Transverse colon (tissue), 4 donors: Measurements from ENCODE around the gene PTCD1. TPM values are rescaled to one million over a fixed set of nuclear protein-coding genes. Genes with fewer than 3 reads are reported as not detected.

Source experiments
- DNase-seq: peaks from one replicate; pipeline ENCODE4 v3.0.0-alpha.2; 2019
- H3K27ac ChIP-seq, 4 donors: fragments of 200-600 bp; sonication (generic); 2 replicates each; pipeline ENCODE4 v1.5.1; 2016 to 2018; ENCODE audit warnings: inconsistent platforms in 4 of 4
- H3K27me3 ChIP-seq: fragments of 200-600 bp; sonication (generic); 2 replicates; pipeline ENCODE4 v1.5.1; 2017; ENCODE audit warnings: inconsistent platforms
- H3K36me3 ChIP-seq, 4 donors: fragments of 200-600 bp; sonication (generic); 2 replicates each; pipeline ENCODE4 v1.5.1; 2017 to 2019; ENCODE audit warnings: inconsistent platforms in 4 of 4
- H3K4me1 ChIP-seq, 4 donors: fragments of 200-600 bp; sonication (generic); 2 replicates each; pipeline ENCODE4 v1.5.1; 2017 to 2020; ENCODE audit warnings: inconsistent platforms in 4 of 4
- H3K4me3 ChIP-seq, 4 donors: fragments of 200-600 bp; sonication (generic); 1 replicate in 1 of 4; 2 replicates in 3 of 4; pipeline versions ENCODE4 v1.5.1 to v1.6.1; 2017 to 2019; ENCODE audit warnings: inconsistent platforms in 4 of 4
- H3K9me3 ChIP-seq, 2 donors: fragments of 200-600 bp; sonication (generic); 2 replicates each; pipeline ENCODE4 v1.5.1; 2017 to 2019; ENCODE audit warnings: inconsistent platforms in 2 of 2
- CTCF ChIP-seq, 5 experiments: fragments of 200-600 bp in 3 of 5; fragments of 450-650 bp in 2 of 5; sonication (generic) in 3 of 5; IDR thresholded peaks; 1 replicate in 2 of 5; 2 replicates in 3 of 5; pipeline ENCODE4 v1.5.1; 2016 to 2017; ENCODE audit warnings: antibody characterized with exemption in 5 of 5, inconsistent platforms in 3 of 5, mild to moderate bottlenecking in 2 of 5, moderate library complexity in 1 of 5
- EP300 ChIP-seq: sonication (generic); formaldehyde crosslinking; IDR thresholded peaks from one replicate; pipeline ENCODE4 v1.6.1; 2017; ENCODE audit warnings: antibody characterized with exemption, low read depth
- POLR2A ChIP-seq: fragments of 450-650 bp; IDR thresholded peaks from one replicate; pipeline ENCODE4 v1.6.1; 2016; ENCODE audit warnings: antibody characterized with exemption, mild to moderate bottlenecking, moderate library complexity
- POLR2AphosphoS5 ChIP-seq, 3 donors: sonication (generic); formaldehyde crosslinking; IDR thresholded peaks; one replicate each; pipeline ENCODE4 v1.6.1; 2016; ENCODE audit warnings: antibody characterized with exemption in 3 of 3
- WGBS, 2 donors: methylation state at CpG; one replicate each; pipeline ENCODE4 v1.1.5; 2018; ENCODE audit warnings: low coverage in 1 of 2; 5-methylcytosine and 5-hydroxymethylcytosine counted together
- in situ Hi-C, 4 donors: fragments of 200-750 bp; cut with MboI; loops; one replicate each; pipeline versions ENCODE4 v1.15.0 to v1.15.1; 2017; ENCODE audit warnings: low sequenced_read_pairs in 3 of 4, low pct_ligation_motif_present in 1 of 4, low pct_unique_long_range_greater_than_20kb in 1 of 4
- intact Hi-C: fragments of 100-400 bp; cut with DNase I; formaldehyde crosslinking; loops from one replicate; pipeline ENCODE4 v1.15.1; 2023; ENCODE audit warnings: low total_unique reads
- total RNA-seq, 4 donors: library from RNA; depleted of rRNA; stranded (reverse); fragments of >200 nt; gene quantifications; one replicate each; pipeline ENCODE4 v1.1.0, GENCODE V29; 2016

PTCD1 gene
- total RNA-seq, 4 donors from 2014 or later = 1.8 to 38.2 (median 5.5) TPM

GRCh38 chr7:99386584-99387238, 51.9 kb downstream of the PTCD1 start:
- DNase-seq = no peak
- in situ Hi-C loops = no loop called here

GRCh38 chr7:99385564-99385963, 53.0 kb downstream of the PTCD1 start:
- WGBS, 2 donors = 86% methylated on average over 2 of the region's 8 CpGs; no CpG with 5 or more reads in 1 of the 2 donors
- peaks cover 2 to 13% (median 5%) of the 10 kb centered on the region in 4 donors for H3K4me1 ChIP-seq
- peaks cover 0 to 19% (median 5%) of the 10 kb centered on the region in 4 donors for H3K36me3 ChIP-seq

More at GRCh38 chr7:99386584-99387238, 51.9 kb downstream of the PTCD1 start:
- Histone ChIP-seq H3K4me3 (no peak overlapping the region), H3K9me3 (no peaks in the 10 kb centered on the region), H3K27ac (no peak overlapping the region), H3K4me1 (peaks cover 0 to 1% (median under 1%) of the 10 kb centered on the region in 4 donors), H3K36me3 (peaks cover 0 to 19% (median 9%) of the 10 kb centered on the region in 4 donors), H3K27me3 (no peaks in the 10 kb centered on the region)
- WGBS, 2 donors = 96% methylated on average over 9 of the region's 9 CpGs; no CpG with 5 or more reads in 1 of the 2 donors
- TF ChIP-seq EP300 (no peak), CTCF (IDR thresholded peaks at IDR 0.05) (peak in 3 of 5 experiments; percentile 6 to 17 (median 14))
- intact Hi-C loops = no loop called here

GRCh38 chr7:99384523-99384922, 54.1 kb downstream of the PTCD1 start:
- TF ChIP-seq POLR2A = no peak
- no peak for TF ChIP-seq CTCF (IDR thresholded peaks at IDR 0.05)
- TF ChIP-seq EP300 = no peak
- TF ChIP-seq POLR2AphosphoS5 (IDR thresholded peaks at IDR 0.05) = no peak
- Histone ChIP-seq H3K4me3 (no peak overlapping the region), H3K9me3 (no peaks in the 10 kb centered on the region), H3K36me3 (peaks cover 0 to 14% (median 2%) of the 10 kb centered on the region in 4 donors), H3K4me1 (peaks cover 8 to 23% (median 14%) of the 10 kb centered on the region in 4 donors), H3K27me3 (no peaks in the 10 kb centered on the region), H3K27ac (no peak overlapping the region)
- in situ Hi-C loops = no loop called here
- intact Hi-C loops = no loop called here
- WGBS, 2 donors = 90% methylated on average over 4 of the region's 4 CpGs; no CpG with 5 or more reads in 1 of the 2 donors
- DNase-seq = no peak

More at GRCh38 chr7:99385564-99385963, 53.0 kb downstream of the PTCD1 start:
- intact Hi-C loops (no loop called here), in situ Hi-C loops (no loop called here)
- TF ChIP-seq POLR2AphosphoS5 (IDR thresholded peaks at IDR 0.05) (no peak), EP300 (no peak), POLR2A (no peak), CTCF (IDR thresholded peaks at IDR 0.05) (no peak)
- DNase-seq = no peak
- no peaks in the 10 kb centered on the region for H3K27me3 ChIP-seq
- no peaks in the 10 kb centered on the region for H3K9me3 ChIP-seq
- H3K27ac ChIP-seq = no peak overlapping the region
- H3K4me3 ChIP-seq = no peak overlapping the region

- Histone ChIP-seq H3K27ac (no peak overlapping the region), H3K4me3 (no peak overlapping the region), H3K9me3 (no peaks in the 10 kb centered on the region), H3K4me1 (peaks cover 9 to 29% (median 20%) of the 10 kb centered on the region in 4 donors), H3K36me3 (peaks cover 0 to 9% (median 0%) of the 10 kb centered on the region in 4 donors), H3K27me3 (no peaks in the 10 kb centered on the region)
- intact Hi-C loops (no loop called here), in situ Hi-C loops (no loop called here)
- 94% methylated on average over 13 of the region's 13 CpGs; no CpG with 5 or more reads in 1 of the 2 donors for whole genome bisulfite sequencing, 2 donors
- no peak for DNase-seq
- TF ChIP-seq POLR2AphosphoS5 (IDR thresholded peaks at IDR 0.05) = no peak
- TF ChIP-seq POLR2A = no peak
- no peak for TF ChIP-seq EP300
- TF ChIP-seq CTCF (IDR thresholded peaks at IDR 0.05) = no peak
Observed at GRCh38 chr7:99383791-99384370, 54.7 kb downstream of the PTCD1 start.
